IMR-90 (cell line): ENCODE data around the gene IGF2BP1. TPM values are rescaled to one million over a fixed set of nuclear protein-coding genes. Genes with fewer than 3 reads are reported as not detected.
A peak's percentile ranks its signal among the peaks of the same experiment; 100 is the strongest.

ENCODE experiments used
- ATAC-seq: fragments of 200-7000 bp; cut with Tn5 transposase; 2 replicates; pipeline ENCODE4 v1.9.1; 2020; ENCODE audit warnings: low read depth, mild to moderate bottlenecking, moderate library complexity
- BruUV-seq: library from RNA; stranded (reverse); fragments of 400-500 nt; replicated peaks from 2 replicates; lab custom pipeline; 2021; lab: Mats Ljungman, UMichigan
- CTCF ChIA-PET: fragments of 300-600 bp; formaldehyde crosslinking; extraction: SDS; loops from one replicate; lab custom pipeline; 2021; ENCODE audit warnings: antibody characterized with exemption; lab: Yijun Ruan, JAX
- POLR2A ChIA-PET: fragments of 300-600 bp; sonication (Branson Sonifier 250); formaldehyde crosslinking; loops from one replicate; lab custom pipeline; 2022; ENCODE audit warnings: antibody characterized with exemption; ENCODE audit not compliant: unreplicated experiment; lab: Charles Lee
- DNase-seq: peaks from one replicate; pipeline ENCODE4 v3.0.0; 2013
- H2AFZ ChIP-seq: replicated peaks from 2 replicates; pipeline ENCODE3; 2013; ENCODE audit warnings: low read length, mild to moderate bottlenecking; ENCODE audit not compliant: poor library complexity
- H2AK5ac ChIP-seq: 2 replicates; pipeline ENCODE4 v1.6.1; 2013; ENCODE audit warnings: low read depth, low read length, inconsistent platforms
- H2AK9ac ChIP-seq: replicated peaks from 2 replicates; pipeline ENCODE3; 2013; ENCODE audit warnings: mild to moderate bottlenecking, low read depth, low read length, moderate library complexity; ENCODE audit not compliant: poor library complexity
- H2BK120ac ChIP-seq: 2 replicates; pipeline ENCODE4 v1.6.1; 2013; ENCODE audit warnings: low read depth, low read length, inconsistent platforms
- H2BK15ac ChIP-seq: 3 replicates; pipeline ENCODE4 v1.6.1; 2013; ENCODE audit warnings: low read depth, low read length, inconsistent platforms
- H2BK20ac ChIP-seq: 2 replicates; pipeline ENCODE4 v1.6.1; 2013; ENCODE audit warnings: low read depth, mild to moderate bottlenecking, inconsistent platforms, low read length, moderate library complexity
- H2BK5ac ChIP-seq: 2 replicates; pipeline ENCODE4 v1.6.1; 2013; ENCODE audit warnings: mild to moderate bottlenecking, low read depth, low read length, inconsistent platforms; ENCODE audit not compliant: poor library complexity, severe bottlenecking
- H3K14ac ChIP-seq: replicated peaks from 2 replicates; pipeline ENCODE4 v1.6.1; 2013; ENCODE audit warnings: low read depth, low read length, inconsistent platforms
- H3K18ac ChIP-seq: 2 replicates; pipeline ENCODE4 v1.6.1; 2013; ENCODE audit warnings: low read depth, low read length, control low read depth
- H3K23ac ChIP-seq: 2 replicates; pipeline ENCODE4 v1.6.1; 2013; ENCODE audit warnings: low read depth, low read length, inconsistent platforms
- H3K27ac ChIP-seq: 2 replicates; pipeline ENCODE4 v1.5.1; 2013; ENCODE audit warnings: mild to moderate bottlenecking, control low read depth, low read length; ENCODE audit not compliant: insufficient read depth
- H3K27me3 ChIP-seq: 2 replicates; pipeline ENCODE4 v1.6.1; 2013; ENCODE audit warnings: low read length; ENCODE audit not compliant: control insufficient read depth, insufficient read depth
- H3K36me3 ChIP-seq: 2 replicates; pipeline ENCODE4 v1.6.1; 2013; ENCODE audit warnings: low read length, mixed read lengths; ENCODE audit not compliant: control insufficient read depth, insufficient read depth
- H3K4ac ChIP-seq: 2 replicates; pipeline ENCODE4 v1.6.1; 2013; ENCODE audit warnings: low read depth, low read length, inconsistent platforms
- H3K4me1 ChIP-seq: 2 replicates; pipeline ENCODE4 v1.6.1; 2013; ENCODE audit warnings: low read length, mixed read lengths; ENCODE audit not compliant: control insufficient read depth, insufficient read depth
- H3K4me2 ChIP-seq: 2 replicates; pipeline ENCODE4 v1.6.1; 2013; ENCODE audit warnings: low read depth, mild to moderate bottlenecking, control low read depth, low read length, moderate library complexity
- H3K4me3 ChIP-seq: 2 replicates; pipeline ENCODE4 v1.5.1; 2013; ENCODE audit warnings: low read depth, mild to moderate bottlenecking, control low read depth, low read length, moderate library complexity; ENCODE audit not compliant: insufficient read depth
- H3K56ac ChIP-seq: 2 replicates; pipeline ENCODE4 v1.6.1; 2013; ENCODE audit warnings: low read length, inconsistent platforms; ENCODE audit not compliant: insufficient read depth; ENCODE audit errors: extremely low read depth
- H3K79me1 ChIP-seq, 2 experiments: 2 replicates each; pipeline ENCODE4 v1.6.1; 2013; ENCODE audit warnings: low read length in 2 of 2, inconsistent platforms in 1 of 2, low read depth in 1 of 2
- H3K9ac ChIP-seq: 2 replicates; pipeline ENCODE4 v1.6.1; 2013; ENCODE audit warnings: low read depth, low read length, control low read depth
- H3K9me1 ChIP-seq: 2 replicates; pipeline ENCODE4 v1.6.1; 2013; ENCODE audit warnings: low read length, inconsistent platforms; ENCODE audit not compliant: insufficient read depth
- H3K9me3 ChIP-seq: 2 replicates; pipeline ENCODE4 v1.6.1; 2013; ENCODE audit warnings: low read length; ENCODE audit not compliant: control insufficient read depth, insufficient read depth
- H4K20me1 ChIP-seq: 2 replicates; pipeline ENCODE4 v1.6.1; 2013; ENCODE audit warnings: low read length, inconsistent platforms; ENCODE audit not compliant: insufficient read depth
- H4K5ac ChIP-seq: 2 replicates; pipeline ENCODE4 v1.6.1; 2013; ENCODE audit warnings: mild to moderate bottlenecking, low read depth, low read length, control low read depth
- H4K8ac ChIP-seq, 2 experiments: 2 replicates each; pipeline ENCODE4 v1.6.1; 2013; ENCODE audit warnings: low read depth in 2 of 2, low read length in 2 of 2, control low read depth in 1 of 2, inconsistent platforms in 1 of 2
- H4K91ac ChIP-seq: 2 replicates; pipeline ENCODE4 v1.6.1; 2013; ENCODE audit warnings: low read depth, low read length, inconsistent platforms; ENCODE audit not compliant: insufficient read depth
- BHLHE40 ChIP-seq: fragments of 150-350 bp; IDR thresholded peaks from 2 replicates; pipeline ENCODE4 v1.6.1; 2016; ENCODE audit warnings: mild to moderate bottlenecking, low read depth, low read length
- CEBPB ChIP-seq: IDR thresholded peaks from 2 replicates; pipeline ENCODE4 v1.6.1; 2012; ENCODE audit warnings: low read depth, low read length, improper control_type of control experiment
- CHD1 ChIP-seq: IDR thresholded peaks from 2 replicates; pipeline ENCODE4 v1.6.1; 2012; ENCODE audit warnings: low read depth, low read length, improper control_type of control experiment
- FOS ChIP-seq: fragments of 150-350 bp; IDR thresholded peaks from 2 replicates; pipeline ENCODE4 v1.6.1; 2016; ENCODE audit warnings: low read depth, low read length
- MAZ ChIP-seq: IDR thresholded peaks from 2 replicates; pipeline ENCODE4 v1.6.1; 2012; ENCODE audit warnings: low read depth, mild to moderate bottlenecking, low read length, improper control_type of control experiment, moderate library complexity, borderline replicate concordance
- MXI1 ChIP-seq: IDR thresholded peaks from 2 replicates; pipeline ENCODE4 v1.6.1; 2012; ENCODE audit warnings: low read depth, mild to moderate bottlenecking, low read length, moderate library complexity, borderline replicate concordance
- POLR2A ChIP-seq: IDR thresholded peaks from 2 replicates; pipeline ENCODE4 v1.6.1; 2012; ENCODE audit warnings: mild to moderate bottlenecking, low read depth, low read length
- RAD21 ChIP-seq: IDR thresholded peaks from 2 replicates; pipeline ENCODE4 v1.6.1; 2012; ENCODE audit warnings: low read length, improper control_type of control experiment
- RCOR1 ChIP-seq: IDR thresholded peaks from 2 replicates; pipeline ENCODE4 v1.6.1; 2012; ENCODE audit warnings: mild to moderate bottlenecking, low read length, improper control_type of control experiment; ENCODE audit not compliant: insufficient replicate concordance
- SMC3 ChIP-seq: fragments of 150-350 bp; IDR thresholded peaks from 2 replicates; pipeline ENCODE4 v1.6.1; 2016; ENCODE audit warnings: low read depth, mild to moderate bottlenecking, antibody characterized with exemption, low read length, moderate library complexity
- WGBS, 2 experiments: methylation state at CpG; one replicate each; pipeline versions ENCODE4 v1.1.5 to v1.1.7; 2013; ENCODE audit warnings: missing lambda C conversion rate in 2 of 2; ENCODE audit not compliant: insufficient read length in 1 of 2; ENCODE audit errors: extremely low coverage in 2 of 2; 5-methylcytosine and 5-hydroxymethylcytosine counted together
- dilution Hi-C: fragments of 300-500 bp; cut with HindIII; formaldehyde crosslinking; loops from one replicate; pipeline ENCODE4 v1.14.3; 2018; ENCODE audit warnings: low sequenced_read_pairs; ENCODE audit not compliant: unreplicated experiment
- in situ Hi-C: fragments of 300-500 bp; cut with MboI; formaldehyde crosslinking; loops from 3 replicates; pipeline ENCODE4 v1.14.3; 2019; ENCODE audit warnings: low sequenced_read_pairs, inconsistent platforms, mixed read lengths
- intact Hi-C: fragments of 100-400 bp; cut with micrococcal nuclease; formaldehyde crosslinking; loops from 2 replicates; pipeline ENCODE4 v1.10.0; 2022
- polyA plus RNA-seq, 3 experiments: library from polyadenylated mRNA; depleted of rRNA; stranded (reverse); fragments of >200 nt; gene quantifications; 2 replicates each; pipeline ENCODE4 v1.2.3, GENCODE V29; 2012; ENCODE audit warnings: low replicate concordance in 1 of 3
- total RNA-seq: library from RNA; depleted of rRNA; stranded (reverse); fragments of >200 nt; gene quantifications from 2 replicates; pipeline ENCODE4 v1.2.3, GENCODE V29; 2012
- TF ChIP-seq, protein P1 (sequence below): conservative IDR thresholded peaks from 2 replicates; pipeline ENCODE4 v1.5.1; 2012; ENCODE audit warnings: mild to moderate bottlenecking, low read depth, low read length, improper control_type of control experiment
- TF ChIP-seq, protein P2 (sequence below): fragments of 150-350 bp; IDR thresholded peaks from 2 replicates; pipeline ENCODE4 v1.6.1; 2017; ENCODE audit warnings: mild to moderate bottlenecking, antibody characterized with exemption, low read length, low read depth
- TF ChIP-seq, protein P3 (sequence below): fragments of 150-350 bp; IDR thresholded peaks from 2 replicates; pipeline ENCODE4 v1.6.1; 2016; ENCODE audit warnings: low read depth, mild to moderate bottlenecking, low read length, moderate library complexity, borderline replicate concordance

The IGF2BP1 gene
- total and polyA plus RNA-seq, 2 of the 4 experiments (the other 2 are of a cell fraction), result 10.2 to 13.1 TPM

DNA sequence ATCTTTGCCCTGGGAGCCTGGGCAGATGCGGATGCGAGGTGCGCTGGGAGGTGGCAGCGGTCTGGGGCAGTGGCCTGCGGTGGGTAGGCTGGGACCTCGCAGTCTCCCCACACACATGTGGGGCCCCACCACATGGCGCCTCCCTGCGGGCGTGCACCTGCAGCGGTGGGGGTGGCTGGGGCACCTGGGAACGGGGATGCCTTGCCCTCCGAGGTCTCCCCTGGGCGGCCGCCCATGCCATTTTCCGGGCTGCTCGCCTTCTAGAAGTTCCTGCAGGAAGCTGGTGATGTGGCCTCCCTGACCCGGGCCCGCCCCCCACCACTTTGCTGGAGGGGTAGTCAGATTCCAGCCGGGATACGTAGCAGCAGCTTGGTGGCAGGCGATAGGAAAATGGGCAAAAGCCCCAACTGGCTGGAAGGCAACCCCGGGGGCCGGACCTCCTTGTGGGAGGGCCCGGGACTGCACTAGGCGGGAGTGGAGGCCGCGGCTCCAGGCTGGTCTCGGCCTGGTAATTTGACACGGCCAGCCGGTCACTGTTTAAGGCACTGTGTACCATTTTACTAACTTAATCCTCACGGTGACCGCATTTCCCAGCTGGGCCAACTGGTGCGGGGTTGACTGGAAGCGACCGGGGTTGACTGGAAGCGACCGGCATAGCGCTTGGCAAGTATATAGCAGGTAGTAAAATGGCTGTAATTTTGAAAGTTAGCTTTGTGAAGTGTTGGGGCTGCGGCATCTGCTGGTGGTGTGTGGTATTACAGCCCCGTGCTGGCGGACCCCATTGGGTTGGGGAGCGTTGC is 38.5 kb downstream of the IGF2BP1 start:
- DNase-seq, result peak; percentile 17
- TF ChIP-seq MXI1 (no peak), RCOR1 (no peak), POLR2A (no peak), CHD1 (no peak), FOS (no peak), BHLHE40 (no peak), SMC3 (peak; percentile 55), MAZ (no peak), CEBPB (no peak), RAD21 (peak; percentile 56)
- TF ChIP-seq, protein P1, sequence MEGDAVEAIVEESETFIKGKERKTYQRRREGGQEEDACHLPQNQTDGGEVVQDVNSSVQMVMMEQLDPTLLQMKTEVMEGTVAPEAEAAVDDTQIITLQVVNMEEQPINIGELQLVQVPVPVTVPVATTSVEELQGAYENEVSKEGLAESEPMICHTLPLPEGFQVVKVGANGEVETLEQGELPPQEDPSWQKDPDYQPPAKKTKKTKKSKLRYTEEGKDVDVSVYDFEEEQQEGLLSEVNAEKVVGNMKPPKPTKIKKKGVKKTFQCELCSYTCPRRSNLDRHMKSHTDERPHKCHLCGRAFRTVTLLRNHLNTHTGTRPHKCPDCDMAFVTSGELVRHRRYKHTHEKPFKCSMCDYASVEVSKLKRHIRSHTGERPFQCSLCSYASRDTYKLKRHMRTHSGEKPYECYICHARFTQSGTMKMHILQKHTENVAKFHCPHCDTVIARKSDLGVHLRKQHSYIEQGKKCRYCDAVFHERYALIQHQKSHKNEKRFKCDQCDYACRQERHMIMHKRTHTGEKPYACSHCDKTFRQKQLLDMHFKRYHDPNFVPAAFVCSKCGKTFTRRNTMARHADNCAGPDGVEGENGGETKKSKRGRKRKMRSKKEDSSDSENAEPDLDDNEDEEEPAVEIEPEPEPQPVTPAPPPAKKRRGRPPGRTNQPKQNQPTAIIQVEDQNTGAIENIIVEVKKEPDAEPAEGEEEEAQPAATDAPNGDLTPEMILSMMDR, result peak; percentile 56
- TF ChIP-seq, protein P2, sequence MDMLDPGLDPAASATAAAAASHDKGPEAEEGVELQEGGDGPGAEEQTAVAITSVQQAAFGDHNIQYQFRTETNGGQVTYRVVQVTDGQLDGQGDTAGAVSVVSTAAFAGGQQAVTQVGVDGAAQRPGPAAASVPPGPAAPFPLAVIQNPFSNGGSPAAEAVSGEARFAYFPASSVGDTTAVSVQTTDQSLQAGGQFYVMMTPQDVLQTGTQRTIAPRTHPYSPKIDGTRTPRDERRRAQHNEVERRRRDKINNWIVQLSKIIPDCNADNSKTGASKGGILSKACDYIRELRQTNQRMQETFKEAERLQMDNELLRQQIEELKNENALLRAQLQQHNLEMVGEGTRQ, result no peak
- TF ChIP-seq, protein P3, sequence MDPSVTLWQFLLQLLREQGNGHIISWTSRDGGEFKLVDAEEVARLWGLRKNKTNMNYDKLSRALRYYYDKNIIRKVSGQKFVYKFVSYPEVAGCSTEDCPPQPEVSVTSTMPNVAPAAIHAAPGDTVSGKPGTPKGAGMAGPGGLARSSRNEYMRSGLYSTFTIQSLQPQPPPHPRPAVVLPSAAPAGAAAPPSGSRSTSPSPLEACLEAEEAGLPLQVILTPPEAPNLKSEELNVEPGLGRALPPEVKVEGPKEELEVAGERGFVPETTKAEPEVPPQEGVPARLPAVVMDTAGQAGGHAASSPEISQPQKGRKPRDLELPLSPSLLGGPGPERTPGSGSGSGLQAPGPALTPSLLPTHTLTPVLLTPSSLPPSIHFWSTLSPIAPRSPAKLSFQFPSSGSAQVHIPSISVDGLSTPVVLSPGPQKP, result no peak

More for the DNA sequence above, 38.5 kb downstream of the IGF2BP1 start:
- H2AFZ ChIP-seq, result peak overlapping the region; percentile 5
- peaks cover 41 to 57% of the 10 kb centered on the region in 2 experiments for H3K79me1 ChIP-seq
- no peaks in the 10 kb centered on the region for H3K9me3 ChIP-seq
- no peak overlapping the region for H2BK20ac ChIP-seq
- H4K5ac ChIP-seq, result no peak overlapping the region
- no peak overlapping the region for H2BK120ac ChIP-seq
- intact Hi-C loops (loop anchor here (10.0 kb wide), 1 partner anchor 311 kb away; the partner anchor contains the start of genes HOXB13, PRAC1 and PRAC2), in situ Hi-C loops (loop anchor here (10.0 kb wide), 2 partner anchors 231 to 311 kb away; partner anchors contain the start of genes HOXB13, PRAC1 and PRAC2), dilution Hi-C loops (loop anchor here (25.0 kb wide), 1 partner anchor 123 kb away; the partner anchor contains the start of gene UBE2Z)
- H3K4me1 ChIP-seq, result no peaks in the 10 kb centered on the region
- no peak overlapping the region for H2BK5ac ChIP-seq
- H3K27ac ChIP-seq, result no peak overlapping the region
- ChIA-PET CTCF (interaction anchor here (0.7 to 1.3 kb wide), 4 partner anchors 11 to 1052 kb away, joined by 3 to 4 read pairs (median 4); no protein-coding TSS in a partner anchor), POLR2A (interaction anchor here (0.5 to 0.6 kb wide), 2 partner anchors 28 to 354 kb away, joined by 3 to 8 read pairs; no protein-coding TSS in a partner anchor)
- H3K4me2 ChIP-seq, result no peak overlapping the region
- no peak overlapping the region for H4K8ac ChIP-seq
- ATAC-seq, result peak; percentile 65
- H3K4ac ChIP-seq, result no peak overlapping the region
- H3K36me3 ChIP-seq, result peaks cover 36% of the 10 kb centered on the region
- H3K56ac ChIP-seq, result no peak overlapping the region
- H2AK9ac ChIP-seq, result no peak overlapping the region
- WGBS, 2 experiments, result 57% methylated on average over 7 of the region's 42 CpGs; no CpG with 5 or more reads in 1 of the 2 experiments
- no peak overlapping the region for H3K4me3 ChIP-seq
- H2AK5ac ChIP-seq, result no peak overlapping the region
- peaks cover 13% of the 10 kb centered on the region; the same call in 1 of the 2 replicates for H4K20me1 ChIP-seq
- H3K18ac ChIP-seq, result no peak overlapping the region
- H3K14ac ChIP-seq, result no peak overlapping the region
- H3K27me3 ChIP-seq, result no peaks in the 10 kb centered on the region
- no peak overlapping the region for H3K9ac ChIP-seq
- no TSS peak for BruUV-seq
- H3K23ac ChIP-seq, result no peak overlapping the region
- no peak overlapping the region for H4K91ac ChIP-seq
- H3K9me1 ChIP-seq, result no peaks in the 10 kb centered on the region; the same call in 1 of the 2 replicates
- no peak overlapping the region for H2BK15ac ChIP-seq
